OCI-LY1 (cell line): ENCODE measurements around the gene LMNA.

Experiments
- CTCF ChIP-seq: fragments of 200-600 bp; sonication (generic), shearing (Covaris generic); IDR thresholded peaks from 2 replicates; pipeline ENCODE4 v1.5.1; 2017; ENCODE audit warnings: mild to moderate bottlenecking, antibody characterized with exemption, low read length, moderate library complexity, mixed read lengths
- EZH2 ChIP-seq: fragments of 200-600 bp; sonication (generic), shearing (Covaris generic); IDR thresholded peaks from 2 replicates; pipeline ENCODE4 v1.8.0; 2017; ENCODE audit warnings: borderline replicate concordance, mixed run types, mild to moderate bottlenecking, antibody characterized with exemption, low read length, moderate library complexity, mixed read lengths

DNA sequence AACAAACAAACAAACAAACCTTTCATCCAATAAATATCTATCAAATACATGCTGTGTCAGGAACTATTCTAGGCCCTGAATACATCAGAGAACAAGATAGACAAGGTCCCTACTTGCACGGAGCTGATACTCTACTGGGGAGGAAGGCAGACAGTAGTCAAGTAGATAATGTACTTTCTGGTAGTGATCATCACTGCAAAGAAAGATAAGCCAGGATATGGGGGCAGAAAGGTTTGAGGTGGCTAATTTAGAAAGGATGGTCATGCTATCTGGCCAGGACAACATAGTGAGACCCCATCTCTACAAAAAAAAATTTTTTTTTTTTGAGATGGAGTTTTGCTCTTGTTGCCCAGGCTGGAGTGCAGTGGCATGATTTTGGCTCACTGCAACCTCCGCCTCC, 22.9 kb upstream of the LMNA start:
- no peak for TF ChIP-seq CTCF
- no peak for TF ChIP-seq EZH2
